Measurements from ENCODE around the gene CAV1.
"Not testable (repeated sequence)": the region's sequence is repeated elsewhere in the genome, so short reads cannot be mapped to it uniquely, and the experiment has no call there.

Gene CAV1

DNA sequence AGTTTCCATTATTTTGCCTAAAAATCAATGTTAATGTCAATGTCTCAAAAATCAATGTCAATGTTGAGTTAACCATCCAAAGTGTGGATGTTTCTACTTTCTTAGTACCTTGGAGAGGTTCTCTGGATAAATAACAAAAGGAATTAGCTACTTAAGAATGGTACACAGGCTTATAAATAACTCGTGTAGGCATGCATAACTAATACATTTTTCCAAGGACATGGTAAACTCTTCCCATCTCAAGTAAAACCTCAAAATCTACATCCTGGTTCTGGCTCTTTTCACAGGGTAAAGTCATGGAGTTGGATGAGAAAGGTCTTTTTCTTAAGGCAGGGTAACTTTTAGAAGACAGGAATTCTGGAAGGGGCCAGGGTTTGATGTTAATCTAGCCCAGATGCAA lies 59.9 kb downstream of the CAV1 start:
- DNase-seq, result no peak

DNA sequence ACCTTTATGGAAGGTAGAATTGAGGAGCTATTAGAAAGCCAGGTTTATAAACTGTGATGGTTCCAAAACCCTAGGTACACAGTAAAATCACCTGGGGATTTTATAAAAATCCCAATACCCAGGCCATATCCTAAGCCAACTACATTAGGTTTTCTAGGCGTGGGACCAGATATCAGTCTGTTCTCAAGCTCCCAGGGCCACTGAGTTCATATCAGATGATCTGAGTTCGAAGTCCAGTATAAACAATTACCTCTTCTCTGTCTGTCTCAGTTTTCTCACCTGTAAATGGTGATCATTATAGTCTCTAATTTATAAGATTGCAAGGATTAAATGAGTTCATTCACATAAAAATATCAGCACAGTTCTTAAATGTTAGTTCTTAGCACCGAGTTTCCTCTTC lies 60.6 kb downstream of the CAV1 start:
- DNase-seq, result no peak

DNA sequence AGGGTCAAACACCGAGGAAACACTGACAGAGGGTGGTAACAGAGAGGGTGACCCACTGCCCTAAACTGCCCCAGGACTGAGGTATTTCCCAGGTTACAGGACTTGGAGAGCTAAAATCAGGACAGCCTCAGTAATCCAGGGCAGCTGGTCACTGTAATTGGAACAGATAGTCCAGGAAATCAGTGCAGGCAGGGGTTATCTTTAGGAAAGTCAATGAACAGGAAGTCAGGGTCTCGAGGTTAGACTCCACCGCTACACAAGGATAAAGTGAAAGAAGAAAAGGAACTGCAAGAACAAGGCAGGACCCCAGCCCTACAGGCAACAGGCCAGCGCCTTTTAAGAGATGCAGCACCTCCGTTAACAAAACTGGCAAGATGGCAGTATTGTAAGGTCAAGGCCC lies 61.1 kb downstream of the CAV1 start:
- no peak for DNase-seq

DNA sequence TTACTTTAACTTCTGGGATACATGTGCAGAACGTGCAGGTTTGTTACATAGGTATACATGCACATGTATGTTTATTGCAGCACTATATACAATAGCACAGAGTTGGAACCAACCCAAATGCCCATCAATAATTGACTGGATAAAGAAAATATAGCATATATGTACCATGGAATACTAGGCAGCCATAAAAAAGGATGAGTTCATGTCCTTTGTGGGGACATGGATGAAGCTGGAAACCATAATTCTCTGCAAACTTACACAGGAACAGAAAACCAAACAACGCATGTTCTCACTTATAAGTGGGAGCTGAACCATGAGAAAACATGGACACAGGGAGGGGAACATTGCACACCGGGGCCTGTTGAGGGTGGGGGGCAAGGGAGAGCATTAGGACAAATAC lies 62.4 kb downstream of the CAV1 start:
- DNase-seq, result not testable (repeated sequence)

DNA sequence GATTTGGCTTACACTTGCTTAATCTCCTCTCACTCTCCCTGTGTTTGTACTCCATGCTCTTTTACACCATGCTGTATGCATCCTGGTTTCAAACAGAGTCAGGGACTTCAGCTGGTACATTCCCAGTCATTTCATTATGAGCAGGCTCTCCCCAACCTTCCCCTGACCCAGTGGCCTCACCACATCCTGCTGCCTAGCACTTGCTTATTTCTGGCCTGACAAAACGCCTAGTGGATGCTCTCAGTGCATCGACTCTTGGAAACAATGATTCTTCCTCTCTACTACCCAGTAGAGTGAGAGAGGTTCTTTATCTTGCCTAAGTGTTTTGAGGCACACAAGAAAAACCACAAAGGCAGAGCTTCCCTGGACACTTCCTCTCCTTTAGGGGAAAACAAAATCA lies 63.4 kb downstream of the CAV1 start:
- peak; percentile 78 for DNase-seq

DNA sequence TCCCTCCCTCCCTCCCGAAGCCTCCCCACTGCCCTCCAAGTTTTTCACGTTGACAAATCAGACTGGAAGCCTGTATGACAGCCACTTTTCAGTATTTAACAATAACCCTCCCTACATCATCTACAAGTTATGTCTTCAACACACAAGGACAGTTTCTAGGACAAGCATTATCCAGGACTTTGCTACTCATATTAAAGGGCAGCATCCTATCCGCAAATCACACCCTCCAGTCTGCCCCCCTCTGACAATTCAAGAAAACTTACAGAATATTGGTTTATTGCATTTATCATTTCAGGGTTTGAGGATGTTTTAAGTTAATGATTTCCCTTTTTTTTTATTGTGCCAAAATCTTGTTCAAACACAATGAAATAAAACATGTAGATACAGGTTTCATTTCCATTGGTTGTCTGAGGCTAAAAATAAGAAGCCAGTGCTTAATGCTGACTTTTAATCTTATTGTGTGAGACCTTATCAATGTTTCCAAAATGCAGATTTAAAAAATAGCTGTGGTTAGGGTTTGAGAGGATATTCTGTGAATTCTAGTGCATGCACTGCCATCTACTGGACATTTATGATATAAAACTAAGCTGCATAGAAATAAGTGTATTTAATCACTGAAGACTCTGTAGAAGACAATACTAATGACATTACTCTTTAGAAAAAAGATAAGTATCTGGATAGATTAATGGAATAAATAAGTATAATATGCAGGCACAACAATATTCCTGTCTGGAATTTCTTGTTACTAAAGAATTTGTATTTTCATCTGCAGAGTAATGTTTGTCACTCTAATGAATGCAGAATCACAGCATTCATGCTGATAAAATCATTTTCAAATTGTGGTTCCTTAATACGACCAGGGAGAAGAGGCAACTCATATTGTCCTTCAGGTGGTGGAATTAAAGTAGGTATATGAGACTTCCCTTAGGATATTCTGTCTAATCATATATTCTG lies 64.1 kb downstream of the CAV1 start:
- DNase-seq, result peak; percentile 77

DNA sequence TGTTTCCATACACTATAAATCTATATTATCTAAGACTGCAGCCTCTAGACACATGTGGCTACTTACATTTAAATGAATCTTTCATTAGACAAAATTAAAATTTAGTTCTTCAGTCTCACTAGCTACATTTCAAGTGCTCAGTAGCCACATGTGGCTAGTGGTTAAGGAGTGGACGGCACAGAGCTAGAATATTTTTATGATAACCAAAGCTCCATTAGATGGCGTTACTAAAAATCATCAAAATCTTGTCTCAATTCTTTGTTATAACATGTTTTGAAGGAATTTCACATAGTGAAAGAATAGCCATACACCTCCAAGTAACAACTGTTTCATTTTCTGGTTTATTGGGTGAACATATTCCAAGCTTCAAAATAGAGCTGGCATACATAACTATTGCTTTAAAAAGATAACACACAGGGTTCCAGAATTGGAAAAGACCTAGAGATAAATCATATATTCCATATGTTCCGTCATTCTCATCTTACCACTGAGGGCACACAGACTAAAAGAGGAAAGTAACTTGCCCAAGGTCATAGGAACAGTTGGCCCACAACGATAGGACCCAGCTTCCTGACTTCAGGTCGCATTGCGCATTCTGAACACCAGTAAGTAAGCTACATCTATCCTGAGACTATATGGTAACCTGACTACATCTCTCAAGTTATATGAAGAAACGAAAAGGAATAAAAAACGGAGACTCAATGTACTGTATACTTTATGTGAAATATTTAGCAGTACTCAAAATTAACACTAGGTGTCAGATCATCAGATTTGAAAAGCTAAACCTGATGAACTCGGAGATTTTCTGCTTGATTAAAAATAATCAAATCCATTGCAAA lies 66.6 kb downstream of the CAV1 start:
- peak; percentile 43 for DNase-seq

DNA sequence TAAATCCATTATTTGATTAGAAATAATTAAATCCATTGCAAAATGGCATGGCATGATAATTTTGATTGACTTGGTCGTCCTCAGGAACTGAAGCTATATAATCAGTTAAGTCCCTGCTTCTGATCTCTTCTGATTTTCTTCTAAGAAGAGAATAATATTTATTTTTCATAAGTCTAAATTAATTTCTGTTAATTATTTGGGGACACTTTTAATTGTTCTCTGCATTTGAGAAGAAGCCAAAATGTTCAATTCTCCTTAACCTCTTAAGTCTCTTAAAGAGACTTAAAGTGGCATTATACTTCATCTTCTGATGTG lies 67.2 kb downstream of the CAV1 start:
- no peak for DNase-seq

DNA sequence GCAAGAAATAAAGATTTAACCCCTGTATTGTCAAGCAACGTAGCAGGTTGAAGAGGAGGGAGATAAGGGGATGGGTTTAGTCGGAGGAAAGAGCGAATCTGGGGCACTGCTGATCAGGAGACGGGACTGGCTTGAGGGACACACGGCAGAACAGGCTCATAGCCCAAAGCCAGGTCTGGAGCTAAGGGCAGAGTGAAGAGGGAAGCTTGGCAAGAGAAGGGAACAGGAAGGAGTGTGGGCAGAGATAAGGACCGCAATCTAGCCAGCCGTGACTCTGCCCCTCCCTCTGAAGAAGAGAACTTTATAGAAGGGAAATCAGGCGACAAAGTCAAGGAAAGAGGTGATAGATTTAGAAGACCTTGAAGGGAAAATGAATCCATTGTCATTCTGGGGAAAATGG lies 67.6 kb downstream of the CAV1 start:
- DNase-seq, result no peak

DNA sequence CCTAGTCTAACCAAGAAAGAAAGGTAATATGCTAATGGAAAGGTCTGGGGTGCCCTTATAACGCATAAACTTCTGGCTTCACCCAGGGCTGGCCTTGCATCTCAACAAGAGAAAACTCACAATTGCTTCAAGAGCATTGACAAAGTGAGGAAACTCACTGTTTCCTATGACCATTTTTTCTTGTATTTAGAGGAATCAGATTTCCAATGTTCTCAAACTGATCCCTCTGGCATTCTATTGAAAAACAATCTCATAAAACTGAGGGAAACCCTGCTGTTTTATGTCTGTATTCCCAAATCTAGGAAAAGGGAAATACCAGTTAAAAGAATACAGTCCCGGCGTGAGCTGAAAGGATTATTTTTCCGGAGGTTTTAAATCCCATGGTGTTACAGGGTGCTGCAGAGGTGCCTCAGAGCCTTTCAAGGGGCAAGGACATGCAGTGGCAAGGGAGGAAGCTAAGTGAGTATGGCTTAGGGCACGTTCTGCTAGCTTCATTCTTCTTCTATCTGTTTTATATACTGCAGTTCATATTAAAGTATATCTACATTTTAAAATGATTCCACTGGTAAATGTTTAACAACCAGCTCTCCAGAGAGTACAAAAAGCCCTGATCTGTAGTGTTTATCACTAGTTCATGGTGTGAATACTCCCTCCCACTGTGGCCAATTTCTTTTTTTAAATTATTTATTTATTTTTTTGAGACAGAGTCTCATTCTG lies 68.7 kb downstream of the CAV1 start:
- no peak for DNase-seq

DNA sequence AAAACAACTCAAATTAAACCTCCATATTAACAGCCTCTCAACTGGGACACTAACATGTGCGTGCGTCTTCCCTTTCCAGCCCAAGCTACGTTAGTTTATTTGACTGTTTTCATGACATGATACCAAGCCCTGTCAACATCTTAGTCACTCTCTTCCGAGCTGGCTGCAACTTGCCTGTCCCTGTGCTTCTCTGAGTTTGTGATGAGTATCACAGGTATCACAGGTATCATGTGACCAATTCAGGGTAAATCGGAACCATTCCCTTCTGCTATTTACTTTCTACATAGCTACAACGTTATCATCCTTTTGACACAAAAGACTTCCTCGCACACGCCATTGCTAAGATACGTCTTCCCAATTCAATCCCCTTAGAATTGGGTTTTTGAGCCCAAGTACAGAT lies 70.2 kb downstream of the CAV1 start:
- DNase-seq, result no peak

DNA sequence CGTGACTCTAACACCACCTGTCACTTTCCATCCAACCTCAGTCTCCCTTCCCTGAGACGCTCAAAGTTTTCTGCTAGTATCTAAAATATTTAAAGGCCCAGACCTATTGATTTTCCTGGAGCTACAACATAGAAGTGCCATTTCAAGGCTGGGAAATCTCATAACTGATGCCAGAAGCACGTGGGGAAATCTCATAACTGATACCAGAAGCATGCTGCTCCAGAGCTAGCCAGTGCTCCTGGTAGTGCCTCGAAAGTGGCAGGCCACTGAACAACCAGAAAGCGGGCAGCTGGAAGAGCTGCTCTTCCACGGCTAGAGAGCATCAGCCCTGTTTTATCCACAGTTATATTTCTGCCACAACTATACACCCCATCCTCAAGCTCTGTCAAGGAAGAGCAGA lies 72.5 kb downstream of the CAV1 start:
- no peak for DNase-seq

DNA sequence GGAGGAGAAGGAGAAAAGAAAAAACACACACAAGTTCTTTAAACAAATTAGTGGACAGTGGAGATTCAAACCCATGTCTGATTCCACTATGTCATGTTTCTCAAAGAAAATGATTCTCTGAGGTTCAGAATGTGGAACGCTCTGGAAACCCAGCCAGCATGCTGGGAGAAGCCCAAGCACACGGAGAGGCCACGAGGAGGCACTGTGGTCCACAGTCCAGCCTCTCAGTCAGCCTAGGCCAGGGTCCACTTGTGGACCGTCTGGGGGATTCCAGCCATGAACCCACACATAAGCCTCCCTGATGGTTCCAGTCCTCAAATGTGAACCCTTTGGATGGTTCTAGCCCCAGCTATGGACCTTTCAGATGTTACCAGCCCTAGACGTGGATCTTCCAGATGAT lies 73.4 kb downstream of the CAV1 start:
- DNase-seq, result no peak

DNA sequence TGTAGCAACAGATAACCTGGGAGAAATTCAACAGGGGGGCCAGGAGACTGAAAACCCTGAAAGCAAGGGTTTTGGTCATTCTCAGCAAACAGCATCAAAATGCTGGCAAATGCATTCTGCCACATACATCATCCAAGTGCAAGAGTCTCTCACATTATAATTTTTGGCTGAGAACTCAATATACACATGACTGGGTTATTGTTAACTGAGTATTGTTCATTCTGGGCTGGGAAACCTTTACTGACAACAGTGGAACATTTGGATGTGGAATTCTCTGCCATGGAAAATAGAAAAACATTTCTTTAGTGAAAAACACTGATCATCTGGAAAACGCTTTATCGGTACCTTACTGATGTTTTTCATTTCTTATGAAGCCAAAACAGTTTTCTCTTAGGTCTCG lies 74.0 kb downstream of the CAV1 start:
- no peak for DNase-seq

DNA sequence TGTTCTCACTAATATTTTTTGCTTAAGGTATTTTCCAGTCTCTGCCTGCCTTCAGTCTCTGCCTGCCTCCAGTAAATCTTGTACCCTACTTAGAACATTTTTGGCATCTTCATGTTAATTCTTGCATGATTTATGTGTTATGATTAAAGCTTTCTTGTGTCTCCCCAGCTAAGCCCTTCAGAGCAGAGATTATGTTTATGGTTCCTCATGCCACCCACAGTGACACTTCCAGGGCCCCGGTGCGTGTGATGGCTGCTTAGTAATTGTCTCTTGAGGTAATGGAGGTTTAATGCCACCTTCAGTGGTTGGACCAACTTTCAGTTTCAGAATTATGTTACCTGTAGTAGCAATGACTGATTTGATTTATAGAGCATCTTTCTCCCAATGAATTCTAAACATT lies 76.6 kb downstream of the CAV1 start:
- DNase-seq, result no peak

DNA sequence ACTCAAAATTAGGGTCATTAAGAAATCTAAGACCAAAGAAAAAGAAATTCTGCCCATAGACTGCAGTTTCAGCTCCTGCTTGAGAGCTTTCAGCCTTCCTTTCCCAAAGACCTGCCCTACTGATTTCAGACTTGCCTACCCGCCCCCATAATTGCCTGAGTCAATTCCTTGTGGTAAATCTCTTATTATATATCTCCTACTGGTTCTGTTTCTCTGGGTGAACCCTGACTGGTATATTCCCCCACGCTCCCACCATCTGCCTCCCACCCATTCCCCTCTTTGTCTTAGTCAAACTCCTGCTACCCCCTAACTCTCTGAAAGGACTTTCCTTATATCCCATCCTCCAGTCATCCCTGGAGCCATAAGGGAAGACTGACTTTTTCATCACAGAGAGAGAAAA lies 82.5 kb downstream of the CAV1 start:
- no peak for DNase-seq

DNA sequence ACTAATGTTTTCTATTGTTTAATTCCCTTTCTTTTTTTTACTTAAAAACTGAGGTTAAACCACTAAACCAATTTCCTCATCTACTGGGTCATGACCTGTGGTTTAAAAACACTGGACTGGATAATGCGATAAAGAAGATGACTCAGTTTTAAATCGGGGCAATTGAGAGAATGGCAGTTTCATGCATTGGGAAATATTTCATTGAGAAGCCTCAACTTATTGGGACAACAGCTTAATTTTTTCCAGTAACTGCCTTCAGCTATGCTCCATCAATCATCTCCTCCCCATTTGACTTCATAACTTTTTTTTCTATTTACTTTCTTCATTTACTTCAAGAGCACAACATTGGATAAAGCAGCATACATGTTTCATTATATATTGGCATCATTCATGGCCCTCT lies 85.4 kb downstream of the CAV1 start:
- DNase-seq, result peak; percentile 44

DNA sequence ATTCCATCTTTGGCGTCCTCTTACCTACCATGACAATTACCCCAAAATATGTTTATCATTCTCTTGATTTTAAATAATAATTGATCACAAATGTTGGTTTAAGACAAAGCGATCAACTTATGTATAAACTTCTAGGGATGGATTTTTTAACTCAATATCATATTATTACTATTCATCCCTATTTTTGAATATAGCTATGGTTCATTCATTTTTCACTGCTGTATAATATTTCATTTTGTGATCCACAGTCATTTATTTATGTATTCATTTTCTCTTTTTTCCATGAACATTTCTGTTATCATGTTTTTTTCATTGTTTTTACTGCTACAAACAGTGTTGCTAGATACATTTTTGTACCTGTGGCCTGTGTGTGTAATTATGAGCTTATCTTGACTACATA lies 85.9 kb downstream of the CAV1 start:
- DNase-seq, result no peak

Data from fibroblast of upper back skin (primary cell).